ENCODE measurements around the gene ATN1.
"Not testable (repeated sequence)": the region's sequence is repeated elsewhere in the genome, so short reads cannot be mapped to it uniquely, and the experiment has no call there.

Gene ATN1

DNA sequence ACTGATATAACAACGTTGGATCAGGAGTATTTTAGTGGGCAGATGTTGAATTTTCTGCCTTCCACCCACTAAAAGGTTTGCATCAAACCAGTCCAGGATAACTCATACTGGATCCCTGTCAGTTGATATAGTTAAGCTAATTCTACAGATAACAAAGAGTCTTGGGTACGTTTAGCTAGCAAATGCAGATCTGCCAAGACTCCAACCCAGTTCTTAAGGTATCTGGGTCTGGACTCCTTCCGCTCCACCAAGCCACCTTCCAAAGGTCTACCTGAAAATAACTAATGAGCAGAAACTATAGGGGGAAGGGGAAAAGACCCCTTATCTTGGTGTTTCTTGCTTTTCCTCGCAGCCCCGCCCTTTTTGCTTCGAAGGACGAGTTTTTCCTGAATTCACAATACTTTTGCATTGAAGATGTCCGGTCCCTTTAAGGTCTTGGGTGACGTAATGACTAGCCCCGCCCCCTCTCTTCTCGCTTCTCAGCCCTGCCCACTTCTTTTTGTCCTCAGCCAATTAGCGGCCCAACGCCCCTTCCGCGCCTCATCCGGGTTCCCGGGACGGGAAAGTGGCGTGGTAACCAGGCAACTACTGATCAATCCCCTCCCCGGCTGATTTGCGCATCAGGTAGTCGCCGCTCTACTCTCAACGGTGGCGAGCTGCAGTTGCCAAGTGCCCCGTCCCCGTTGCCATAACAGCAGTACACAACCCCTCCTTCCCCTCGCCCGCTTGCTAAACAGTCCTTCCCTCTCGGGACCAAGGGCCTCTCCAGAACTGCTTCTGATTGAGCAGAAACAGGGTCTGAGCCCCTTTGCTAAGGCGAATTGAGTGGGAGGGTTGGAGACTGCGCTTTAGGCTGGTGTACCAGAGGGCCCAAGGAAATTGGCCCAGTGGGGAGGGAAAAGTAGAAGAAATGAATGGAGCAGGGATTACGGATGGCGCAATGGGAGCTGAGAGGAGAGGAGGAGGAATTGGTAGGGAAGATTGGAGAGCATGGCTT lies 23.2 kb upstream of the ATN1 start, which contains the start of gene LRRC23:
TSS of gene LRRC23 (plus strand) at position 543 of the 997 bp plus-strand sequence. CDS start 812 bp downstream, outside the sequence.
- peak; percentile 98 for DNase-seq

DNA sequence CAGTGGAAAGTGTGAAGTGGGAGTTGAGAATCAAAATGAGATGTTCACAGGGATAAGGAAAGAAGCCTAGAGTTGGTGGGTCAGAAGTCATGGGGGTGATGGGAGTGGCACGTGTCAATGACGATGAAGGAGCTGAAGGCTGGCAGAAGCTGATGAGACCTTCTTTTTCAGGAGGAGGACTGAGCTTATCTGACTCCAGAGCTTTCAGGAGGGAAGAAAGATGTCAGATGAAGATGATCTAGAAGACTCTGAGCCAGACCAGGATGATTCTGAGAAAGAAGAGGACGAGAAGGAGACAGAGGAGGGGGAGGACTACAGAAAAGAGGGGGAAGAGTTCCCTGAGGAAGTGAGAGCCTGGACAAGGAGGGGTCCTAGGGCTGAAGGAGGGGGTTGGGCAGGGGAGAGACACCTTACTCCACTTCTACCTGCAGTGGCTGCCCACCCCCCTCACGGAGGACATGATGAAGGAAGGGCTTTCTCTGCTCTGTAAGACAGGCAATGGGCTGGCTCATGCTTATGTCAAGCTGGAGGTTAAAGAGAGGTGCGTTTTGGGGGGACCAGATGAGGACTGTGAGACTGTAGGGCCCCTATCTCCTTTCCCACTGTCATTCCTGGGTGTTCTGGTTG lies 22.2 kb upstream of the ATN1 start:
- no peak for DNase-seq

DNA sequence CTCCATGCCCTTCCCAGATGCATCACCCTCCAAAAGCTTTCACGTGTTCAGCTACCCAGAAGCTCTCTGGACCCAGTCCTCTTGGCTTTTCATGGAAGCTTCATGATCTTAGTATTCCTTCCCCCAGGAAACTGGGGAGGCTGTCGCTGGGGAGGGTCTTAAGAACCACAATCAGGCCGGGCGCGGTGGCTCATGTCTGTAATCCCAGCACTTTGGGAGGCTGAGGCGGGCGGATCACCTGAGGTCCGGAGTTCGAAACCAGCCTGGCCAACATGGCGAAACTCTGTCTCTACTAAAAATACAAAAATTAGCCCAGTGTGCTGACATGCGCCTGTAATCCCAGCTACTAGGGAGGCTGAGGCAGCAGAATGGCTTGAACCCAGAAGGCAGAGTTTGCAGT lies 19.6 kb upstream of the ATN1 start:
- not testable (repeated sequence) for DNase-seq

DNA sequence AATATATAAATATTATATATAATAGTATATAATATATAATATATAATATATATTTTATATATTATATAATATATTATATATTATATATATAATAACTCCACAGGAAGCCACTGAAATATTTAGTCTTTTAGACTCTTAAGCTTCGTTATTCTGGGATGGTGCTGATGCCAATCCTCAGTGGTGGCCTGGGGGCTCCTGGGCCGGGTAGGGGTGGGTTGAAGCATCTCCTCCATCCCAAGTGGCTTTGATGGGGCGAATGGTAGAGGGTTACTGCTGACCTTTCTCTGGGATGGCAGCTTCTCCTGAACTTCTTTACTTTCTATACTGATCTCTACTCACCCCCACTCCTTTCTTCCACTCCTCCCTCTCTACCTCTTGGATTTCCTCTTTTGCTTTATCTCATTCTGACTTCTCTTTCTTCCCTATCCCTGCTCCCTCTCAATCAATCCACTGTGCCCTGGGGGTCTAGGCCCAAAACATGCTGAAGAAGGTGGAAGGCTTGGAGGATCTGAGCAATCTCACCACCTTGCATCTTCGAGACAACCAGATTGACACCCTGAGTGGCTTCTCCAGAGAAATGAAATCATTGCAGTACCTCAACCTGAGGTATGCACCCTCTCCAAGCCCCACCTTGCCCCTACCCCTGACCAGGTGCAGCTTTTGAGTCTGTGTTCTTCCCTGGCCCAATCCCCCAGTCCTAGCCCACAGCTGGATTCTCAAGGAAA lies 18.2 kb upstream of the ATN1 start:
- no peak for DNase-seq

DNA sequence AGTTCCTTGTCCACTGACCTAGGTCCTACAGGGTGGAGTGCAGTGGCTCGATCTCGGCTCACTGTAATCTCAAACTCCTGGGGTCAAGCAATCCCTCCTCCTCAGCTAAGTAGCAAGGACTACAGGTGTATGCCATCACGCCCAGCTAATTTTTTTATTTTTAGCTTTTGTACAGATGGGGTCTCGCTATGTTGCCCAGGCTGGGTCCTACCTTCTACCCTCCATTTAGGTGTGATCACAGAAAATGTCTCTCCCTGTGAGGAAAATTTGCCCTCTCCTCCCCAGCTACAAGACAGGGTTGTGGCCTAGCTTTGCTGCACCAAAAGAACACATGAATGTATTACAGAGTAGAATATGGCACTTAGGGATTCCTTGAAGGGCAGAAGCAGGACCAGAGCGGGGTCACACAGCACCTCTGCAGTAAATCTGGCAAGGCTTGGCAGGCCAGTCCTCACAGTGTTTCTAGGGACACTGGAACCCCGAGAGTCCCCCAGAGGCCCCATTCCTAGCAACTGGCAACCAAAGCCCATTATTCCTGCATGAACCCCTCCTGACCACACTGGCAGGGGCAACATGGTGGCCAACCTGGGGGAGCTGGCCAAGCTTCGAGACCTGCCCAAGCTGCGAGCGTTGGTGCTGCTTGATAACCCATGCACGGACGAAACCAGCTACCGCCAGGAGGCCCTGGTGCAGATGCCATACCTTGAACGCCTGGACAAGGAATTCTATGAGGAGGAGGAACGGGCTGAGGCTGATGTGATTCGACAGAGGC lies 15.4 kb upstream of the ATN1 start:
- no peak for DNase-seq

DNA sequence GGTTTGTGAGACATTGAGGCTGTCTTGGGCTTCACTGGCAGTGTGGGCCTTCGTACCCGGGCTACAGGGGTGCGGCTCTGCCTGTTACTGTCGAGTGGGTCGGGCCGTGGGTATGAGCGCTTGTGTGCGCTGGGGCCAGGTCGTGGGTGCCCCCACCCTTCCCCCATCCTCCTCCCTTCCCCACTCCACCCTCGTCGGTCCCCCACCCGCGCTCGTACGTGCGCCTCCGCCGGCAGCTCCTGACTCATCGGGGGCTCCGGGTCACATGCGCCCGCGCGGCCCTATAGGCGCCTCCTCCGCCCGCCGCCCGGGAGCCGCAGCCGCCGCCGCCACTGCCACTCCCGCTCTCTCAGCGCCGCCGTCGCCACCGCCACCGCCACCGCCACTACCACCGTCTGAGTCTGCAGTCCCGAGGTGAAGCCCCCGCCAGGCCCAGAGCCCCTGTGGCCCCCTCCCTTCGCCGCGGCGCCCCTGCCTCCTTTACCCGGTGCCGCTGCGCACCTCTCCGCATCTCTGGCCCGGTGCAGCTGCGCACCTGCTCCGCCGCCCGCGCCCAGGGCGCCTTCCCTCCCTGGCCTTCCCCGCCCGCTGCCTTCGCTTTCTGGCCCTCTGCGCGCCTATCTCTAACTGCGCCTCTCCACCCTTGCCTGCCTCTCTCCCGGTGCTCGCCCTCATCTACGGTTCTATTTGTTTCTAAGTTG lies 13.4 kb upstream of the ATN1 start, which contains the start of gene ENO2:
TSS of gene ENO2 (plus strand) at position 335 of the 701 bp plus-strand sequence. CDS start 1,253 bp downstream, outside the sequence.
- DNase-seq: peak; percentile 63

DNA sequence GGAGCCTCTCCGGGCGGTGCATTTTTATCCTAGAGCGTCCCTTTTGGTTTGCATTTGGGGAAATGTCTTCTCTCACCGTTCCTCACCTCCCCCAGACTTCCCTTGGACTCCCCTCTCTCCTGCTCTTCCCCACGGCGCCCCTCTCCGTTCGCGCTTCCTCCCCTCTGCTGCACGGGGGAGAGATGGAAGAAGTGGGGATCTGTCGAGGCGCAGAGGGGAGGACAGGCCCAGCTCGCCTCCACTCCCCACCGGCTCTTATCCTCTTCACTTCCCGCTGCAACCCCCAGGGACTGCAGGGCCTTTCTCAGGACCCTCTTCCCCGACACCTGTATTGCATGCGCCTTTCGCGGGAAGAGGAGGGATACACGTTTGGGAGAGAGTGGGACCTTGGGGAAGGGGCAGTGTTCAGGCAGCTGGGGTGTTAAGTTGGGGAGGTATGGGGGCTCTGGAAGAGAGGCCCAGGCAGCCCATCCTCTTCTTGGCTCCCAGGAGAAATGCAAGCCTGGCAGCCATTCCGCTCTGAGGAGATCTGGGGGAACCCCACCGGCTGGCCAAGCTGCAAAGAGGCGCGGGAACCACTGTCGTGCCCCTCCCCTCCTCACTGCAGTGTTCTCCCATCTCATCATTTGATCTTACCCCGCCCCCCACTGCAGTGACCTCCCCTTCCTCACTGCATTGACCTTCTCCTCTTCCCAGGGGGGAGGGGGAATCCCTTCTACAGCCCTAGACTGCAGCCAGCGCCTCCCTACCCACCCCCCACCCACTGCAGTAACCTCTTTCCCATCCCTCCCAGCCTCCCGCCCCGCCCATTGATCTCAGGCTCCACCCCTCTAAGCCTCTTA lies 12.6 kb upstream of the ATN1 start:
- no peak for DNase-seq

DNA sequence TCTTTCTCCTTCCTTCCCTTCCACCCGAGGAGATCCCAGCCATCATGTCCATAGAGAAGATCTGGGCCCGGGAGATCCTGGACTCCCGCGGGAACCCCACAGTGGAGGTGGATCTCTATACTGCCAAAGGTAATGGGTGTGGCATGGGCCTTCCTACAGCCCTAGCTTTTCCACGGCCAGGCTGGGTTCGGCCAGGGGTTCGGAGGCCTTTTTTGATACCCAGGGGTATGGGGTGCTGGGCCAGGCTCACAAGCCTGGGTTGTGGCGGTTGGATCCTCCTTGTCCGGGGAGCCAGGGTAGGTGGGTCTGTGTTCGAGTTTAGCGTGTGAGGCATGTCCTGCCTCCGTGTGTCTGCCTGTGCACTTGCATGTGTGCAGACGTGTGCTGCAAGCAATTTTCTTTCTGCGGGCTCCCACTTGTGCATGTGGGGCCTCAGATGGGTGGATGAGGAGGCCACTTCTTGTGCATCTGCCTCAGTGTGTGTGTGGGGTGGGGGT lies 11.9 kb upstream of the ATN1 start:
- DNase-seq: no peak

DNA sequence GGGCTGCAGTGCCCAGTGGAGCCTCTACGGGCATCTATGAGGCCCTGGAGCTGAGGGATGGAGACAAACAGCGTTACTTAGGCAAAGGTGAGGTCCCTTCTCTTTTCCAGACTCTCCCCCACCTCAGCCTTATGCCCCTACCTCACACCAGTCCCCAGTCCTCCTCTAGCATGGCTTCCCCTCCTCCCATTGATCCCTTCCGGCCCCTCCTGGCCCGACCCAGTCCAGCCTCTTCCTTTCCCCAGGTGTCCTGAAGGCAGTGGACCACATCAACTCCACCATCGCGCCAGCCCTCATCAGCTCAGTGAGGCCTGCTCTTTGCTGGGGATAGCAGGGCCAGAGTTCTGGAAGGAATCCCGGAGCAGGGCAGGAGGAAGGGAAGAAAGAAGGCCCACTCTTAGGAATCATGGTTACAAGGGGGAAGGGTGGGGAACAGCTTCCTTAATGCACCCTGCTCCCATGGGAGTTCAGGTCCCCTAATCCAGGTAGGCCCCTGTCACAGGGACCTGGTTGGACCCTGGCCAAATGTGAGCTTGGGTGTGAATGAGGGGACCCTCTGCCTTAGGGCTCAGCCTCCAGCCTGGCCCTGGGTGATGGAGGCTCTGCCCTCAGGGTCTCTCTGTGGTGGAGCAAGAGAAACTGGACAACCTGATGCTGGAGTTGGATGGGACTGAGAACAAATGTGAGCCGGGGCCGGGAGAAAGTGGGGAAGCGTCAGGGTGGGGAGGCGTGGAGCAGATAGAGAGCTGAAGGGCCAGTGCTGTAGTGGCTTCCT lies 11.1 kb upstream of the ATN1 start:
- no peak for DNase-seq

DNA sequence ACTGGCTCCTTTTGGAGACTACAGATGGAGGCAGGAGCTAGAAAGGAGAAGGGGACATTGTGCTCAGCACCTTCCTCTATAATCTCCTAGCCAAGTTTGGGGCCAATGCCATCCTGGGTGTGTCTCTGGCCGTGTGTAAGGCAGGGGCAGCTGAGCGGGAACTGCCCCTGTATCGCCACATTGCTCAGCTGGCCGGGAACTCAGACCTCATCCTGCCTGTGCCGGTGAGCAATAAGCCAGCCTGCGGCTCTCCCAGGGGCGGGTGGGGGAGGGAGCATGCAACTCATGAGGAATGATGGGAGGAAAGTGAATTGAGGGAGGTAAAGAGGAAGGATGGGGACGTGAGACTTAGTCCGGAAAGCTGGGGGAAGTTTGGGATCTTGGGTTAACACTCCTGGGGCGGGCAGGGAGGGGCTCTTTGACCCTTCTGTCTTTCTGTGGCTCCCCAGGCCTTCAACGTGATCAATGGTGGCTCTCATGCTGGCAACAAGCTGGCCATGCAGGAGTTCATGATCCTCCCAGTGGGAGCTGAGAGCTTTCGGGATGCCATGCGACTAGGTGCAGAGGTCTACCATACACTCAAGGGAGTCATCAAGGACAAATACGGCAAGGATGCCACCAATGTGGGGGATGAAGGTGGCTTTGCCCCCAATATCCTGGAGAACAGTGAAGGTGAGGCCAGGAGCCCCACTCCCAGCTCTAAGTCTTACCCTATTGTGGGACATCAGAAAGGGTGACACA lies 10.1 kb upstream of the ATN1 start:
- DNase-seq: no peak

DNA sequence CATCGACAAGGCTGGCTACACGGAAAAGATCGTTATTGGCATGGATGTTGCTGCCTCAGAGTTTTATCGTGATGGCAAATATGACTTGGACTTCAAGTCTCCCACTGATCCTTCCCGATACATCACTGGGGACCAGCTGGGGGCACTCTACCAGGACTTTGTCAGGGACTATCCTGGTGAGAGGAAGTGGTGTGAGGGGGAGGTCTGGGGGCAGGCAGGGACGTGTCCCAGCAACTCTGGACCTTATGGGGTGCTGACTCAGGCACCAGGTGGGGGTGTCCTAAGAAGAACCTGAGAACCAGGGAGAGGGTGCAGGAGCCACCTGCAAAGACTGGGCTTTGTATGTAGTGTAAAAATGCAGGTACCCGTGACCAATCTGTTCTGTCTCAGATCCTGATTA lies 8.2 kb upstream of the ATN1 start:
- no peak for DNase-seq

DNA sequence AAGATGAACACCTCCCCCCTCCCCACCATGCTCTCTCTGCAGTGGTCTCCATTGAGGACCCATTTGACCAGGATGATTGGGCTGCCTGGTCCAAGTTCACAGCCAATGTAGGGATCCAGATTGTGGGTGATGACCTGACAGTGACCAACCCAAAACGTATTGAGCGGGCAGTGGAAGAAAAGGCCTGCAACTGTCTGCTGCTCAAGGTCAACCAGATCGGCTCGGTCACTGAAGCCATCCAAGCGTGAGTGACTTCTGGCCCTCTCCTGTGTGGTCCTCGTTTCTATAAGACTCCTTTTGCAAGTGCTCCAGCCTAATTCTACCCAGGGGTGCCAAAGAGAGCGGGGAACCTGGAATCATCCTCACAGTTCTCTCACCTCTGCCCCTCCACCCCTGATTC lies 6.2 kb upstream of the ATN1 start:
- no peak for DNase-seq

DNA sequence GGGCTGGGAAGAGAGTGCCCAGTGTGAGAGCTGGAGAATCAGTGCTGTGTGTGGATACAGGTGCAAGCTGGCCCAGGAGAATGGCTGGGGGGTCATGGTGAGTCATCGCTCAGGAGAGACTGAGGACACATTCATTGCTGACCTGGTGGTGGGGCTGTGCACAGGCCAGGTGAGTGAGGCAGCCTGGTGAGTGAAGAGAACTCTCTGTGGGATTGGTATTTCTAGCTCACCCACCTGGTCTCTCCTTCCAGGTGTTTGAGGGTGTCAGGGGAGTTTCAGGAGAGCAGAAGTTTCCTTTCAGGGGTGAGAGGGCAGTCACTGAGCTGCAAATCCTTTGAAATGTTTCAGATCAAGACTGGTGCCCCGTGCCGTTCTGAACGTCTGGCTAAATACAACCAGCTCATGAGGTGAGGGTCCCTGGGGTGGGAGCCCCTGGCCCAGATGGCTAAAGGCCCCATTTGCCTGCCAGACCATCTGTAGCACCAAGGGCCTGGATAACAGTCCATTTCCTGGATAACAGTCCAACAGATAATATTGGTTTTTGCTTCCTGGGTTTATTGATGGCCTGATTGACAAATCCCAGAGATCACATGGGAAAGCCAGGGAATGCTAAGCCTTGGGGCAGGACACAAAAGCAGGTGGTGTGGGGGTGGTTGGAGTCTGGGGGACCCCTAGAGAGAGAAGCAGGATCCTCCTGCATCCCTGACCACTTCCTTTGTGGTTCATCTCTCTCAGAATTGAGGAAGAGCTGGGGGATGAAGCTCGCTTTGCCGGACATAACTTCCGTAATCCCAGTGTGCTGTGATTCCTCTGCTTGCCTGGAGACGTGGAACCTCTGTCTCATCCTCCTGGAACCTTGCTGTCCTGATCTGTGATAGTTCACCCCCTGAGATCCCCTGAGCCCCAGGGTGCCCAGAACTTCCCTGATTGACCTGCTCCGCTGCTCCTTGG lies 5.5 kb upstream of the ATN1 start:
- DNase-seq: no peak

DNA sequence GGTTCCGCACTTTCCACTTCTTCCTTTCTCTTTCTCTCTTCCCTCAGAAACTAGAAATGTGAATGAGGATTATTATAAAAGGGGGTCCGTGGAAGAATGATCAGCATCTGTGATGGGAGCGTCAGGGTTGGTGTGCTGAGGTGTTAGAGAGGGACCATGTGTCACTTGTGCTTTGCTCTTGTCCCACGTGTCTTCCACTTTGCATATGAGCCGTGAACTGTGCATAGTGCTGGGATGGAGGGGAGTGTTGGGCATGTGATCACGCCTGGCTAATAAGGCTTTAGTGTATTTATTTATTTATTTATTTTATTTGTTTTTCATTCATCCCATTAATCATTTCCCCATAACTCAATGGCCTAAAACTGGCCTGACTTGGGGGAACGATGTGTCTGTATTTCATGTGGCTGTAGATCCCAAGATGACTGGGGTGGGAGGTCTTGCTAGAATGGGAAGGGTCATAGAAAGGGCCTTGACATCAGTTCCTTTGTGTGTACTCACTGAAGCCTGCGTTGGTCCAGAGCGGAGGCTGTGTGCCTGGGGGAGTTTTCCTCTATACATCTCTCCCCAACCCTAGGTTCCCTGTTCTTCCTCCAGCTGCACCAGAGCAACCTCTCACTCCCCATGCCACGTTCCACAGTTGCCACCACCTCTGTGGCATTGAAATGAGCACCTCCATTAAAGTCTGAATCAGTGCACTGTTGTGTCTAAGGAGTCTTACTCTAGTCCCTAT lies 4.6 kb upstream of the ATN1 start:
- DNase-seq: no peak

DNA sequence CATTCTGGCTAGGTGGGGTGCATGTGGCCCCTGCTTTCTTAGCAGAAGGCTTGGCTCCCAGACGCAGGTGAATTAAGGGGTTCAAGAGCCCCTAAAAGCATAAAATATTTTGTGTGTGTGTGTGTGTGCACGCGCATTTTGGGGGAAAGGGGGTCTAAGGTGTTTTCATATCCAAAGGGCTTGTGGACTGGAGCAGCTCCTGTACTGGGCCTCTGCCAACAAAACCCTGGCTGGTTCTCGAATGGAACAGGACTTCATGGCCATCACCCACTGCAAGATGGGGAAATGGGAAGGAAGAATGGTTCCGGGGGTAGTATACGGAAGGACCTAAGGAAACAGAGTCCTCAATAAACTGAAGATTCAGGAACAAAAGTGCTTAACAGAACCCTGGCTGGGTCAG lies 3.9 kb upstream of the ATN1 start:
- no peak for DNase-seq

DNA sequence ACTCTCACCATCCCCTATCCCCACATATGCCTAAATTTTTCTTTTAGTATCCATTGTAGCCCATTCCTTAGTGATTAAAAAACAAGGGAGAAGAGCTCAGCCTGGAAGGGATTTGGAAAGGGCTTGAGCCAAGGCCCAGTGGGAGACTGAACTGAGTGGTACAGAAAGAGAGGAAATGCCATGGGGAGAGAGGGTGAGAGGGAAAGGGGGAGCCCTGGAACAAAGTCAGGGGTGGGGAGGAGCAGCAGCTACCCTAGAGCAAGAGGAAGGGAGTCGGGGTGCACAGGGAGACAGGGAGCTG lies 2.6 kb upstream of the ATN1 start:
- DNase-seq: no peak

DNA sequence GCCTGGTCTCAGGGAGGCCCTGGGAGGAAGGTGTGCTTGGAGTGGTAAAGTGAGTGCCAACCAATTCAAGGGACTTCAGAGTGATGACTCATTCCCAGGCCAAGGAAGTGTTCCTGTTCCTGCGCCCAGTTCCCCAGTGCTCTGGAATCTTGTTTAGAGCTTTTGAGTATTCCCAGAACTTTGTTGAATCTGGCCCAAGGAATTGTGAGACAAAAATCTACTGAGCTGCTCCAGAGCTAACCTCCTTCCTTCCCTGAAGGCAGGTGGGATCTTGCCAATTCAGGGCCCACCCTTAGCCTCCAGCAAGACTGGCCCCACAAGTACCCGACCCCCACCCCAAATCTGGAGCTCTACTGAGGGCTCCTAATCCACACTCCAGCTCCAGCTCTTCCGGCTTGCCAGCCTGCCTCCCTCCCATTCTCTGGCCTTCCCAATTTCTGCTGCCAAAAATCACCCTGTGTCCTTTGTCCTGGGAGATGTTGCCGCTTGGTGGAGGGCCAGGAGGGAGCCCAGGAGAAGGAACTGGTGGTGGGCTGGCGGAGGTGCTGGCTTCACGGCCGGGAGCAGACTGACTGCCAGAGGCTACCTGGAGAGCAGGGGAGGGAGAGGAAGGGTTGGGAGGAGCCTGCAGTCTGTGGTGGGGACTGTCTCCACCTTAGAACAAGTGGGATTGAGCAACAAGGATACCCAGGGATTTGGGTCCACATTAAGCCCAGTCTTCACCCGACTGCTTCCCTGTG lies 2.0 kb upstream of the ATN1 start:
- DNase-seq: peak; percentile 78

Measured in midbrain (tissue), 1 donor.